OCI-LY7 (cell line): ENCODE results near the gene HMGCL.

Source experiments
- EZH2phosphoT487 ChIP-seq: fragments of 200-600 bp; sonication (generic); IDR thresholded peaks from 2 replicates; pipeline ENCODE4 v1.6.1; 2018; ENCODE audit warnings: low read depth, borderline replicate concordance, mild to moderate bottlenecking, mixed run types, antibody characterized with exemption, low read length, moderate library complexity, mixed read lengths
- TF ChIP-seq, protein P1 (sequence below): fragments of 200-600 bp; sonication (generic); conservative IDR thresholded peaks from 2 replicates; pipeline ENCODE4 v1.5.1; 2014; ENCODE audit warnings: mild to moderate bottlenecking, antibody characterized with exemption, low read length, moderate library complexity, mixed read lengths

DNA sequence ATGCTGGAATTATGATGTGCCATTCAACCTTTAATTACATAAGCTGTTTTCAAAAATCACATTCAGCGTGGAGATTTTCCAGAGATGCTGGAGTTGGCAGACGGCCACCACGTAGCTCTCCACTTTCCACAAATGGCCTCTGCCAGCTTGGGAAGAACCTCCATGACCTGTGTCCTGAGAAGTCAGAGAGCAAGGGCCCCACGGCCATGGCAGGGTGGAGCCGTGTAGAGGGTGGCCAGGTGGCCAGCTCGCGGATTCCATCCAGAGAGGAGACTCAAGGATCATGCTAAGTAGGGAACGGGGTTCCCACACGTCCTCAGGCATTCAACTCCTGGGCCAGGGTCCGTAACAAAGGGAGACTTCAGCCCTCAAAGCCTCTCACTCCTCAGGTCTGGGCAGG lies 23.4 kb downstream of the HMGCL start:
- no peak for TF ChIP-seq EZH2phosphoT487
- TF ChIP-seq, protein P1, sequence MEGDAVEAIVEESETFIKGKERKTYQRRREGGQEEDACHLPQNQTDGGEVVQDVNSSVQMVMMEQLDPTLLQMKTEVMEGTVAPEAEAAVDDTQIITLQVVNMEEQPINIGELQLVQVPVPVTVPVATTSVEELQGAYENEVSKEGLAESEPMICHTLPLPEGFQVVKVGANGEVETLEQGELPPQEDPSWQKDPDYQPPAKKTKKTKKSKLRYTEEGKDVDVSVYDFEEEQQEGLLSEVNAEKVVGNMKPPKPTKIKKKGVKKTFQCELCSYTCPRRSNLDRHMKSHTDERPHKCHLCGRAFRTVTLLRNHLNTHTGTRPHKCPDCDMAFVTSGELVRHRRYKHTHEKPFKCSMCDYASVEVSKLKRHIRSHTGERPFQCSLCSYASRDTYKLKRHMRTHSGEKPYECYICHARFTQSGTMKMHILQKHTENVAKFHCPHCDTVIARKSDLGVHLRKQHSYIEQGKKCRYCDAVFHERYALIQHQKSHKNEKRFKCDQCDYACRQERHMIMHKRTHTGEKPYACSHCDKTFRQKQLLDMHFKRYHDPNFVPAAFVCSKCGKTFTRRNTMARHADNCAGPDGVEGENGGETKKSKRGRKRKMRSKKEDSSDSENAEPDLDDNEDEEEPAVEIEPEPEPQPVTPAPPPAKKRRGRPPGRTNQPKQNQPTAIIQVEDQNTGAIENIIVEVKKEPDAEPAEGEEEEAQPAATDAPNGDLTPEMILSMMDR = no peak
